ENCODE data around the gene UBE2K.

GRCh38 chr4:39710098-39710896 lies 12.4 kb downstream of the UBE2K start:
- TF ChIP-seq EZH2phosphoT487 (IDR thresholded peaks at IDR 0.05; ENCODE audit: borderline replicate concordance, low read length) (no peak), CTCF (conservative IDR thresholded peaks at IDR 0.05; ENCODE audit: low read depth, low read length) (no peak)

Data from PC-3 (cell line).